Measurements from ENCODE around the gene POMGNT1. TPM values are rescaled to one million over a fixed set of nuclear protein-coding genes. Genes with fewer than 3 reads are reported as not detected.

The POMGNT1 gene
- total RNA-seq, 1 experiment from 2014 or later: 95.2 TPM

DNA sequence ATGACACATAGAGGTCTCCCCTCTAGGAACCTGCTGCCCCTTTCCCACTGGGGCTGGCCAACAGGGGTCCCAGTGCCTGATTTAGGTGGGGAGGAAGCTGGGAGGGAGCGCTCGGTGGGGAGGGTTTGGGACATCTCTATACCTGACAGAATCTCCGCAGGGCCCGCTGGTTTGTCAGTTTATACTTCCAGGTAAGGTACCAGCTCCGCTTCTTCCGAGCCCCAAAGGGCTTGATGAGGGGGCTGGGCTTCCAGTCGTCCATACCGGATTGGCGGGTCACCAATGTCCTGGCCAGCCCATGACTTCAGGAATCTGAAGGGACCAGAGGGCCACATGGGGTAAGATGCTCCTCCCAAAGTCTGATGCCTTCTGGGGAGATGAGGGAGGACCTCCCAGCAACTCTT, 672 bp downstream of the POMGNT1 start:
- H3K4me3 ChIP-seq (ENCODE audit: insufficient read depth, low read depth, low read length): peak overlapping the region; percentile 67
- DNase-seq: peak; percentile 68
- peaks cover 9% of the 10 kb centered on the region for H3K36me3 ChIP-seq (replicated peaks; ENCODE audit: control insufficient read depth, insufficient read depth, low read length)
- H3K27me3 ChIP-seq (ENCODE audit: control insufficient read depth, insufficient read depth, low read length): no peaks in the 10 kb centered on the region

DNA sequence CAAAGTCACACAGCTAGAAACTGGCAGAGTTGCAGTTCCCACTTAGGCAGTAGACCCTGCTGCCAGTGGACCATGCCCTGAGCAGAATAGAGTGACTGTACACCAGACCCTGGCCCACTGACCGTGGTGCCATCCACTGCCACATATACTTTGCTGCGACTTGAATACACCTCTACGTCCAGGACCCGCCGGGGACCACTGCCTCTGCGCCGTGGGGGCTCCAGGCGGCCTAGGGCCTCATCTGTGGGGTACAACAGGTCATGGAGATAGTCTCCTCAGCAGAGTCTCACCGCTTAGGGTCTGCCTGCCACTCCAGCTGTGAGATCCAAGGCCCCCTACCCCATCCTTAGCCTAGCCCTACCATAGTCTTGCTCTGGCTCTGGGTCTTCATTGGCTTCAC, 1.6 kb downstream of the POMGNT1 start:
- Histone ChIP-seq H3K4me3 (ENCODE audit: insufficient read depth, low read depth, low read length) (no peak overlapping the region), H3K27me3 (ENCODE audit: control insufficient read depth, insufficient read depth, low read length) (no peaks in the 10 kb centered on the region), H3K36me3 (replicated peaks; ENCODE audit: control insufficient read depth, insufficient read depth, low read length) (peaks cover 13% of the 10 kb centered on the region)
- no peak for DNase-seq

DNA sequence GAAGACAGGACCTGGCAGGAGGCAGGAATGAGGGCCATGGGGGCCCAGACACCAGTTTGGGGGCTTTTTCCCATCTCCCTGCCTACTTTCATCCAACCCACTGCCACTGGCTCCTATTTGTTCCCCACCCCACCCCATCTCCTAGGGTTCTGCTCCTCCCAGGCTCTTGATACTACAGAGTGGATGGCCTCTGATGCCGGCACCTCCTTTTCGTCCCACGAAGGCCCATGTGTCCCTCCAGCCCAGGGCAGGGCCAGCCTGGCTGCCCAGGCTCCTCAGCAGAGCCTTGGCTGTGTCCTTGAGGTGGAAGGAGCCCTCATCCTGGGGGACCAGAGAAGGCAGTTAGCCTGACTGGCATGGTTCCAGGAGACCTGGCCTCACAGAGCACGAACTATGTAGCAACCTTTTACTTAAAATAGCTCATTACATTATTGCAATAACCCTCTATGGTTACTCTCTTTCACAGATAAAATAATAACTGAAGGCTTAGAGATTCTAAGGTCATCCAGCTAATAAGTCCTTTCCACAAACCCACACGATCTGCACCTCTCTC, 3.5 kb downstream of the POMGNT1 start:
- no peaks in the 10 kb centered on the region for H3K27me3 ChIP-seq (ENCODE audit: control insufficient read depth, insufficient read depth, low read length)
- no peak for DNase-seq
- H3K4me3 ChIP-seq (ENCODE audit: insufficient read depth, low read depth, low read length): no peak overlapping the region
- peaks cover 16% of the 10 kb centered on the region for H3K36me3 ChIP-seq (replicated peaks; ENCODE audit: control insufficient read depth, insufficient read depth, low read length)

DNA sequence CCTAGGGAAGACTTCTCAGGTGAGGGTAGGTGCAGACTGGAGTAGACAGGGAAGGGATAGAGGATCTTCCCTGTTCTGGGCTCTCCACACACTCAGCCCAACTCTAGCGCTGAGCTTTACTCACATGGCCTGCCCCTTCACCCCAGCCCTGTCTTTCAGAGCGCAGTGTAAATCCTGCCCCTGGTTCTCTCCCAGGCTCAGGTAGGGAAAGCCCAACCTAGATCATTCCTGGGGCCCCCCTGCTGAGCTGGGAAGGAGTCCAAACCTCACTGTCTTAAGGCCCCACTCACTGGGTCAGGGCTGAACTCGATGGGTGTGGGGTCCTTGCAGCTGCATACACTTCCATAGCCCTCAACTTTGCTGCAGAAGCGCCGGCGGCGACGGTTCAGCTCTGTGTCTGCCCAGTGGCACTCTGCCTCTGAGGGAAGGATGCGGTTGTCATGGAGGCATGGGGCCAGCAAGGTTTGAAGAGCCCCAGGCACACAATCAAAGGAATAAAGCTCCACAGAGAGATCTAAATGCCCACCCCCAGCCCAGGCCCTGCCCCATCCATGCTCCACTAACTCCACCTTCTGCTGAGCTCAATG, 4.2 kb downstream of the POMGNT1 start:
- Histone ChIP-seq H3K36me3 (replicated peaks; ENCODE audit: control insufficient read depth, insufficient read depth, low read length) (peaks cover 16% of the 10 kb centered on the region), H3K4me3 (ENCODE audit: insufficient read depth, low read depth, low read length) (no peak overlapping the region), H3K27me3 (ENCODE audit: control insufficient read depth, insufficient read depth, low read length) (no peaks in the 10 kb centered on the region)
- peak; percentile 72 for DNase-seq

DNA sequence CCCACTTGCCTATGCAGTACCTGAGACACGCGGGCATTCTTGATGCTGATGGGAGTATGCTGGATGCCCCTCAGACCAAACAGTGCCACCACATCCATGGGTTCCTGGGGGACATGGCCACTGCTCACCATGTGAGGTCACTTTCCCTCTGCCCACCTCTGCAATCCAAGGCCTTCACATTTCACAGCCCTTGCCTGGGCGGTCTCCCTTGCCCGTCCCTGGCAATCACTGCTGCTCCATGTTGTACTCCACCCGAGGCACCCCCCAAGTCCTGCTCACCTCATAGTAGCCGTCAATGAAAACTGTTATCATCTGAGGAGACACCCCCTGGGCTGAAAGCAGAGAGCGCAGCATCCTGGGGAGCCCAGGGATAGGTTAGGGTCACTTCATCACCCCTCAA, 4.9 kb downstream of the POMGNT1 start:
- no peak overlapping the region for H3K4me3 ChIP-seq (ENCODE audit: insufficient read depth, low read depth, low read length)
- no peak for DNase-seq
- H3K36me3 ChIP-seq (replicated peaks; ENCODE audit: control insufficient read depth, insufficient read depth, low read length): peaks cover 16% of the 10 kb centered on the region
- H3K27me3 ChIP-seq (ENCODE audit: control insufficient read depth, insufficient read depth, low read length): no peaks in the 10 kb centered on the region

DNA sequence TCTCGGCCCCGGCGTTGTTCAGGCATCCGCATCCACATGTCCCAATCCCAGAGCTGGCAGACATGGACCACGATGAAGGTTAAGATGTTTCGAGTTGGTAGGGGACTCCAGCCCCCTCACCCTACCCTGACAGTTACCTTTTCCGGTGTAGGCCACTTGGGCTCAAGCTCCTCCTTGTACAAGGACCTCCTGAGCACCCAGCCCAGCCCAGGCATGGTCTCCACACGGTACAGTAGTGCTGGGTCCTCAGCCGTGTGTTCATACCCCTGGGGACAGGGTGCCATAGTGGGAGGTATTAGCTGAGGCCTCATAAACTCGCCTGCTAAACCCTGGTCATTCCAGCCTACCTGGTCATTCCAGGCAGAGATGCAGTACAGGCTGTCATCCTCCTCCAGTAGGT, 6.1 kb downstream of the POMGNT1 start:
- Histone ChIP-seq H3K4me3 (ENCODE audit: insufficient read depth, low read depth, low read length) (no peak overlapping the region), H3K36me3 (replicated peaks; ENCODE audit: control insufficient read depth, insufficient read depth, low read length) (peaks cover 19% of the 10 kb centered on the region), H3K27me3 (ENCODE audit: control insufficient read depth, insufficient read depth, low read length) (no peaks in the 10 kb centered on the region)
- no peak for DNase-seq

DNA sequence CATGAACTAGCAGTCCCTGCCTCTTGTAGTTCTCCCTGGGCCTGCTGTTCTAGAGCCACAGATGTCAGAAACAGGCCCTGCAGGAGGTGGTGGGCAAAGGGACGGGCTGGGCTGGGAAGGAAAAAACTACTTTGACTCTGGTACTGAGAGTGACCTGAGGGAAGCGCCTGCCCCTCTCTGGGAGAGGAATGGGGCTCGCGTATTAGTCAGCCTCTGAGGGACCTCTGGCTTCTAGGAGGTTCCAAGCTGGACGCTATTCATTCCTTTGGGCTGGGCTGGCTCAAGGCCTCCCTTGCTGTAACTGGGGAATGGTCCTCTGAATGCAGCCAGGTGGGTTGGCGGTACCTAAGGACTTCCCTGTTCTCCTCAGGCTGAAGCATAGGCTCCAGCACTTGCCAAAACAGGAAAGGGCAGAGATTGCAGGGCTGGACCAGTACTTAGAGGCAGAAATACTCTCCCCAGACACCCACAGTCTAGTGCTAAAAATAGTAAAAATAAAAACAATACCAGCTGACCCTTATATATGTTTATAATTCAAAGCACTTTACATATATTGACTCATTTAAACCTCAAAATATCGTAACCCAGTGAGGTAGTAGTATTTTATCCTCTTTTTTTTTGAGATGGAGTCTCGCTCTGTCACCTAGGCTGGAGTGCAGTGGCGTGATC, 7.1 kb downstream of the POMGNT1 start:
- Histone ChIP-seq H3K36me3 (replicated peaks; ENCODE audit: control insufficient read depth, insufficient read depth, low read length) (peaks cover 19% of the 10 kb centered on the region), H3K27me3 (ENCODE audit: control insufficient read depth, insufficient read depth, low read length) (no peaks in the 10 kb centered on the region), H3K4me3 (ENCODE audit: insufficient read depth, low read depth, low read length) (no peak overlapping the region)
- DNase-seq: no peak

DNA sequence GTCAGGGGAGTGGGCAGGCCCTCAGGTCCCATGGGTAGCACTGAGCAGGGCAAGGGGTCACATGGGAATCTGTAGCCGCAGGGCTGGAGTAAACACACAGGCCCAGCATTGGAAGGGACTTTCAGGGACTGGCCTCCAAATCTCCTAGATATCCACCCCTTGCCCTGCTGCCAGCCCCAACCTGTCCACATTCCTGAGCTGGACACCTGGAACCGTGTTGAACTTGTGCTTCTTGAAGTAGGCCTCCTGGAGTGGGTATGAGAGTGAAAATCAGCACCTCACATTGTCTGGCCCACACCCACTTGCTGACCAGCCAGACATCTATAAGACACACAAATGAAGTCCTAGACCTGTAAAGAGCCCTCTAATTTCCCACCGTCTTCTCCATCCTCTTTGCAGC, 7.7 kb downstream of the POMGNT1 start:
- DNase-seq: no peak
- no peak overlapping the region for H3K4me3 ChIP-seq (ENCODE audit: insufficient read depth, low read depth, low read length)
- no peaks in the 10 kb centered on the region for H3K27me3 ChIP-seq (ENCODE audit: control insufficient read depth, insufficient read depth, low read length)
- peaks cover 18% of the 10 kb centered on the region for H3K36me3 ChIP-seq (replicated peaks; ENCODE audit: control insufficient read depth, insufficient read depth, low read length)

DNA sequence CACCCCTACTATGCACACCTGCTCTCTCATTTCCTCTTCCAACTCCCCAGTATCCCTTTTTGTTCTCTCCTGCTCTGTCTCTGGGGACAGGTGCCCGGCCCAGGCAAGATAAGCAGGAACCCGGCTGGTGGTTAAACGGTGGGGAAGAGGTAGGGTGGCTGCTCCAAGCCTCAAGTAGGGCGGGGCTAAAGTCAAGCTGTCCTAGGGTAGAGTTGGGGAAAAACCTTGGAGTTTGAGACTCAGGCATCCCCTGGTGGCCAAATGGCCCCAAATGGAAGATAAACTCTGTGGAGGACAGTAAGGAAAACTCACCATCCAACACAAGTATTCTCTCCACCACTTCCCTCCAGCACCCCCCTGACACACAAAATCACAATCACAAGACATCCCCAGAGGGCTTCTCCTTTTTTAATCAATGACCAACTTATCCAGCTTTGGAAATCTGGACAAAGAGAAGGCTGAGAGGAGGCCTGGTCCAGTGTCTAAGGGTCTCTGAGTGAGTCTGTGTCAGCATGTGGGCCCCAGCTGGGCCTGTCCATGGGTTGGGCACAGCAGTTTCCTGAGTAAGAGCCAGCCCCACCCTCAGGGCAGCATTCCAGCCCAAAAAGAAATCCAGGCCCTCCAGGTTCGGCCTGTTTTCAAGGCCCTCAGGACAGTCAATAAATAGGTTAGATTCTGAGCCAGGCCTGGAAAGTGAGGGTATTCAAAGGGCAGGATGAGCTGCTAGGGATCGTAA, 9.8 kb downstream of the POMGNT1 start:
- Histone ChIP-seq H3K27me3 (ENCODE audit: control insufficient read depth, insufficient read depth, low read length) (no peaks in the 10 kb centered on the region), H3K36me3 (replicated peaks; ENCODE audit: control insufficient read depth, insufficient read depth, low read length) (peaks cover 15% of the 10 kb centered on the region), H3K4me3 (ENCODE audit: insufficient read depth, low read depth, low read length) (no peak overlapping the region)
- peak; percentile 63 for DNase-seq

DNA sequence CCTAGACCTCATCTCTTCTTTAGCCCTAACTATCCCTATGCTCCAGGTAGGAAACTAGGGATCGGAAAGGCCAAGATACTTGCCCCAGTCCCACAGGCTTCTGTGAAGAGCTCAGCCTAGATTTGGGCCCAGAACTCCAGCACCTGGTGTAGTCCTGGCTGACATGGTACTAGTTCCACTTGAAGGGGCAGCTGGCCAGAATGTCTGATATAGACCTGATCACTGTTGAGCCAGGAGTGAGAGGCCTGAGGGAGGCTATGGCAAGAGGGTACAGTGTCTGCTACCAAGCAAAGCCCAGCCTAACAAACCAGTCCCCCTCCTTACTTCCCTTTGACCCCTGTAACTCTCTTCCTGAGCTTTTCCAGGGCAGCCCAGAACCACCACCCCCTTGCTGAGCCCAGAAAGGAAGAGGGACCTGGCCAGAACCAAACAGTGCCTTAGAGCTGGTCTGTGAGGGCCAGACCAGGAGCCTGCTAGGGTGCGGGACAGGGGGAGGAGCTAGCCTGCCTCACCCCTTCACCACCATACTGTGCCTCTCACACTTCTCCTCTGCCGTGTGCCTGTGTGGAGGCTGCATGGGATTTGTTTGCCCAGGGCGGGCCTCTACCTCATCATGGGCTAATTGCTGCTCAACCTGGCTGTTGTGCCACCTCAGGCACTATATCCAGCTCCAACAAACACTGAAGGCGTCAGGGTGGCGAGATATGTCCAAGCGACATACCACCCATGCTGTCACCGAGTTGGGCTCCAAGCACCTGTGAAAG, 10.9 kb downstream of the POMGNT1 start:
- H3K36me3 ChIP-seq (replicated peaks; ENCODE audit: control insufficient read depth, insufficient read depth, low read length): peaks cover 8% of the 10 kb centered on the region
- H3K27me3 ChIP-seq (ENCODE audit: control insufficient read depth, insufficient read depth, low read length): no peaks in the 10 kb centered on the region
- no peak for DNase-seq
- no peak overlapping the region for H3K4me3 ChIP-seq (ENCODE audit: insufficient read depth, low read depth, low read length)

DNA sequence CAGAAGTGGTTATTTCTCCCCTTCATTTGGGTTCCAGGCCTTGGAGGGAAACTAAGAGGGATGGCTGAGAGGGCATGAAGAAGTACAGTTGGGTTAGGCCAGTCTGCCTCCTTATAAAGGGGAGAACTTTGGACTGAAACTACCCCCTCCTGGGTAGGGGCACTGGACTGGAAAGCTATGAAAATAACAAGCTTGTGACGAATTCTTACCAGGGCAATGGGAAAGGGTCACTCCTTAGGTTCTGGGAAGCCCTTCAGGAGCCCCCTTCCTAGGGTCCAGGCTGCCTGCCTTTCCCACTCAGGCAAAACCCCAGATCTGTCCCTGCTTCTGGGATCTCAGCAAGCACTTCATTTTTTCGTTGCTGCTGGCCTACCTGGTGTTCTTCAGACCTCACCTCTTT, 12.2 kb downstream of the POMGNT1 start:
- H3K27me3 ChIP-seq (ENCODE audit: control insufficient read depth, insufficient read depth, low read length): no peaks in the 10 kb centered on the region; the same call in 1 of the 2 replicates
- no peak for DNase-seq
- no peak overlapping the region for H3K4me3 ChIP-seq (ENCODE audit: insufficient read depth, low read depth, low read length)
- H3K36me3 ChIP-seq (replicated peaks; ENCODE audit: control insufficient read depth, insufficient read depth, low read length): peaks cover 6% of the 10 kb centered on the region

DNA sequence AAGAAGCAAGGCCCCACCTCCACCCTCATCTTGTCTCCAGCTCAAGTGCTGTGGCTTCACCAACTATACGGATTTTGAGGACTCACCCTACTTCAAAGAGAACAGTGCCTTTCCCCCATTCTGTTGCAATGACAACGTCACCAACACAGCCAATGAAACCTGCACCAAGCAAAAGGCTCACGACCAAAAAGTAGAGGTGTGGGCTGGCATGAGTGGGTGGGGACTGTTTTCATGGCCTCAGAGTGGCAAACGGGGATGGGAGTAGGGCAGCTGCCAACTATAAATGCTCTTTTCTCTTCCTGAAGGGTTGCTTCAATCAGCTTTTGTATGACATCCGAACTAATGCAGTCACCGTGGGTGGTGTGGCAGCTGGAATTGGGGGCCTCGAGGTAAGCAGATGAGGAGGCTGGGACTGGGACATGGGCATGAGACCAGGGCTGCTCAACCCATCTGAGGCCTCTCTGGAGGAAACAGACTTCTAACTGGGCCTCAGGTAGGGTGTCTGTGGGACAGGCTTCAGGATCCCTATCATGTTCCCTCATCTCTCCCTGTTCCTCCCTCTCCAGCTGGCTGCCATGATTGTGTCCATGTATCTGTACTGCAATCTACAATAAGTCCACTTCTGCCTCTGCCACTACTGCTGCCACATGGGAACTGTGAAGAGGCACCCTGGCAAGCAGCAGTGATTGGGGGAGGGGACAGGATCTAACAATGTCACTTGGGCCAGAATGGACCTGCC, 13.1 kb downstream of the POMGNT1 start:
- no peak overlapping the region for H3K4me3 ChIP-seq (ENCODE audit: insufficient read depth, low read depth, low read length)
- H3K36me3 ChIP-seq (replicated peaks; ENCODE audit: control insufficient read depth, insufficient read depth, low read length): peaks cover 3% of the 10 kb centered on the region
- H3K27me3 ChIP-seq (ENCODE audit: control insufficient read depth, insufficient read depth, low read length): no peaks in the 10 kb centered on the region; the same call in 1 of the 2 replicates
- DNase-seq: no peak

DNA sequence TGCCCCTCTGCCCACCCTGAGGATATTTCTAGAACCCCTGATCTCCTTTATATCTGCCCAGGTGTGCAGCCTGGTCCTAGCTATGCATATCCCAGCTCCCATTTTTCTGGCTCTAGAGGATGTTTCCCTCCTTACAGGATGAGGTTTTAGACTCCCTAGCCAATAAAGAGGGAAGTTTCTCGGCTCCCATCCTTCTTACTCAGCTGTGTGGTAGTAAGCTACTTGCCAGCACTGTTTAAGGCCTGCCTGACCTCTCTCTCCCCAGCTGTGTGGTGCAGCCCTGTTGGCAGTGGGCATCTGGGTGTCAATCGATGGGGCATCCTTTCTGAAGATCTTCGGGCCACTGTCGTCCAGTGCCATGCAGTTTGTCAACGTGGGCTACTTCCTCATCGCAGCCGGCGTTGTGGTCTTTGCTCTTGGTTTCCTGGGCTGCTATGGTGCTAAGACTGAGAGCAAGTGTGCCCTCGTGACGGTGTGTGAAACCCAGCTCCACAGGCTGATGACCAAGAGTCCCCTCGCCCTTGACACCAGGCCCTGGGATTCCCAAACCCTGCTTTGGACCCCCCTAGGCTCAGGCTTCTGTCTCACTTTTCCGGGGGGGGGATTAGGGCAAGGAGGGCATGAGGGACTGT, 14.2 kb downstream of the POMGNT1 start:
- no peaks in the 10 kb centered on the region; the same call in 1 of the 2 replicates for H3K27me3 ChIP-seq (ENCODE audit: control insufficient read depth, insufficient read depth, low read length)

More for the DNA sequence above, 14.2 kb downstream of the POMGNT1 start:
- Histone ChIP-seq H3K4me3 (ENCODE audit: insufficient read depth, low read depth, low read length) (no peak overlapping the region), H3K36me3 (replicated peaks; ENCODE audit: control insufficient read depth, insufficient read depth, low read length) (peaks cover 3% of the 10 kb centered on the region)
- DNase-seq: no peak
